ENCODE results near the gene AHCYL1. TPM values are rescaled to one million over a fixed set of nuclear protein-coding genes. Genes with fewer than 3 reads are reported as not detected.

The AHCYL1 gene
- polyA plus RNA-seq, 1 experiment: 133 TPM

DNA sequence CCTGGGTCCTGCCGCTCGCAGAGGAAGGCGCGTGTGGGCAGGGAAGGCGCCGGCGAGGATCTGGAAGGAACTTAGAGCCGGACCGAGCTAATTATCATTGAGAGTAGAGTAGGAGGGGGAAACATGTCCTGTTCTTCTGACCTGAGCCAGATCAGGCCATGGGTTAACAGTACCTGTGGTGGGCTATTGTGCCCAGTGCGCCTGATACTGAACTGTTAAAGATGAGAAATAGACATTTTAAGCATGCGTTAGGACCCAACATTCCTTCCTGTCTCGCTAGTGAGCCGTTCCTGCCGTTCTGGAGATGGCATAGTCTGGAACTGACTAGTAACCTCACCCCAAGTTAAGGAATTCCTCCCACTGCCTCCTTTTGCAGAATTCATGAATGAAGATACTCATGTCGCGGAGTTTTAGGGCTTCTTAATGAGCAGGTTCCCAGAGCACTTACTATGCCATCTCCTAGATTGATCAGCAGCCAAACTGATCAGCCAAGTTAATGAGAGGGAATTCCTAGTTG, 50.7 kb downstream of the AHCYL1 start:
- Histone ChIP-seq H3K27me3 (ENCODE audit: control insufficient read depth, insufficient read depth, low read length) (no peaks in the 10 kb centered on the region), H3K9me3 (ENCODE audit: control insufficient read depth, insufficient read depth, low read length) (no peaks in the 10 kb centered on the region), H3K27ac (ENCODE audit: low read depth, low read length) (peak overlapping the region; percentile 54), H3K4me3 (ENCODE audit: low read depth, low read length) (peak overlapping the region; percentile 81)
- TF ChIP-seq, protein P1, sequence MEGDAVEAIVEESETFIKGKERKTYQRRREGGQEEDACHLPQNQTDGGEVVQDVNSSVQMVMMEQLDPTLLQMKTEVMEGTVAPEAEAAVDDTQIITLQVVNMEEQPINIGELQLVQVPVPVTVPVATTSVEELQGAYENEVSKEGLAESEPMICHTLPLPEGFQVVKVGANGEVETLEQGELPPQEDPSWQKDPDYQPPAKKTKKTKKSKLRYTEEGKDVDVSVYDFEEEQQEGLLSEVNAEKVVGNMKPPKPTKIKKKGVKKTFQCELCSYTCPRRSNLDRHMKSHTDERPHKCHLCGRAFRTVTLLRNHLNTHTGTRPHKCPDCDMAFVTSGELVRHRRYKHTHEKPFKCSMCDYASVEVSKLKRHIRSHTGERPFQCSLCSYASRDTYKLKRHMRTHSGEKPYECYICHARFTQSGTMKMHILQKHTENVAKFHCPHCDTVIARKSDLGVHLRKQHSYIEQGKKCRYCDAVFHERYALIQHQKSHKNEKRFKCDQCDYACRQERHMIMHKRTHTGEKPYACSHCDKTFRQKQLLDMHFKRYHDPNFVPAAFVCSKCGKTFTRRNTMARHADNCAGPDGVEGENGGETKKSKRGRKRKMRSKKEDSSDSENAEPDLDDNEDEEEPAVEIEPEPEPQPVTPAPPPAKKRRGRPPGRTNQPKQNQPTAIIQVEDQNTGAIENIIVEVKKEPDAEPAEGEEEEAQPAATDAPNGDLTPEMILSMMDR (IDR thresholded peaks at IDR 0.05; ENCODE audit: low read depth, low read length): no peak
- CTCF ChIA-PET: interaction anchor here (0.6 to 2.6 kb wide), 7 partner anchors 17 to 424 kb away, joined by 3 to 16 read pairs (median 4); no protein-coding TSS in a partner anchor
- no peak for DNase-seq (ENCODE audit: low read depth, low spot score)
- POLR2A ChIA-PET: interaction anchor here (1.1 to 1.6 kb wide), 4 partner anchors 10 to 304 kb away, joined by 4 to 11 read pairs (median 6); partner anchors contain the start of genes AHCYL1 and RBM15

DNA sequence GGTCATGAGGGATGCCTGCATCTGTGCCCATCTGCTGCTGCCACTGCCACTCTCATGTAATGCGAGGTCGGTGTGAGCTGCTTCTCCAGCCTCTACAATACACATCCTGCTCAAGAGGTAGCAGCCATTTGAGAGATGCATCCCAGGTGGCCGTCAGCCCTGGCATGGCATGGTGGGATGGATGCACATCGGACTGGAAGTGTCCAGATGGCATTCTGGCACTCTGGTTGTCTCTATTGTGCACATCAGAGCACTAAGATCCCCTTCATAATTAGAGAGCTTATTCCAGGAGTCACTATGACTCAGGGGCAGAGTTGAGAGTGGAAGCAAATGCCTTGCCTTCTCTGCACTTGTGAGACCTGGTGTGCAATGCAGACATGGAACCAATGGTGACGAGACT, 53.7 kb downstream of the AHCYL1 start:
- Histone ChIP-seq H3K4me3 (ENCODE audit: low read depth, low read length) (no peak overlapping the region), H3K27me3 (ENCODE audit: control insufficient read depth, insufficient read depth, low read length) (no peaks in the 10 kb centered on the region), H3K9me3 (ENCODE audit: control insufficient read depth, insufficient read depth, low read length) (no peaks in the 10 kb centered on the region), H3K27ac (ENCODE audit: low read depth, low read length) (no peak overlapping the region)
- CTCF ChIA-PET: interaction anchor here (0.7 to 3.5 kb wide), 5 partner anchors 9 to 422 kb away, joined by 3 to 13 read pairs (median 6); no protein-coding TSS in a partner anchor
- no peak for DNase-seq (ENCODE audit: low read depth, low spot score)
- TF ChIP-seq, protein P1 (IDR thresholded peaks at IDR 0.05; ENCODE audit: low read depth, low read length): no peak
- POLR2A ChIA-PET: no interaction called here

DNA sequence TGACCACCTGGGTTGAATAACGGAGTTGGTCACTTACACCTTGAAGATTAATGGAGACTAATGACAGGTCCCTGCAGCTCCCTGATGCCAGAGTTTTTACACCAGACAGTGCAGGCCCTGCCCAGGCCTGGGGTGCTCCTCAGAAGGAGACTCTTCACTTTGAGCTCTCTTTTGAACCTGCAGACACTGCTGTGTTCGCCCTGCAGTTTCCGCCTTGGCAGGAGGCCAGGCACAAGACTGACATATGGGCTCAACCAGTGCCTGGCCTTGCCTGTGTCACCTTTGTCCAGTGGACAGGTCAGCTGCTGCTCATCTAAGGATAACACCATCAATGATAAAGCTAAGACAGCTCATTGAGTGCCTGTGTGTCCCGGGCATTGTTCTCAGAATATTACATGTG, 55.1 kb downstream of the AHCYL1 start:
- TF ChIP-seq, protein P1 (IDR thresholded peaks at IDR 0.05; ENCODE audit: low read depth, low read length): no peak
- Histone ChIP-seq H3K9me3 (ENCODE audit: control insufficient read depth, insufficient read depth, low read length) (no peaks in the 10 kb centered on the region), H3K4me3 (ENCODE audit: low read depth, low read length) (no peak overlapping the region), H3K27me3 (ENCODE audit: control insufficient read depth, insufficient read depth, low read length) (no peaks in the 10 kb centered on the region), H3K27ac (ENCODE audit: low read depth, low read length) (no peak overlapping the region)
- ChIA-PET POLR2A (no interaction called here), CTCF (interaction anchor here (1.0 to 3.5 kb wide), 5 partner anchors 10 to 263 kb away, joined by 3 to 13 read pairs (median 5); no protein-coding TSS in a partner anchor)
- no peak for DNase-seq (ENCODE audit: low read depth, low spot score)

DNA sequence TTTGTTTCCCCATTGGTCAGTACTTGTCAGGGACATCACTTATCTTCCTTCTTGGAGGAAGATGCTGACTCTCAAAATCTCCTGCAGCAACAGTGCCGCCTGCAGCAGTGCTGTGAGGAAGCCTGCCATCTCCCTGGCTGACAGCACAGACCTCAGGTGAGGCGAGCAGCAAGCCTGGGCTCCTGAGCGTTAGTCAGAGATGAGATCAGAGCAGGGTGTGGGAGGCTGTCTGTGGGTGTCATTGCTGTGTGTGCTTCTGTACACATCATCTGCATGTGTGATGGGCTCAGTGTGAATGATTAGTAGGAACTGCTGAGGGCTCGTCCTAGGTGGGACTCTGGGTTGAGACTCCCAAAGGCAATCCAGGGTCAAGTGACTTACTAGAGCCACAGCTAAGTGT, 56.0 kb downstream of the AHCYL1 start:
- no peaks in the 10 kb centered on the region for H3K9me3 ChIP-seq (ENCODE audit: control insufficient read depth, insufficient read depth, low read length)
- no peak overlapping the region for H3K4me3 ChIP-seq (ENCODE audit: low read depth, low read length)
- ChIA-PET POLR2A (no interaction called here), CTCF (interaction anchor here (0.8 to 3.5 kb wide), 5 partner anchors 11 to 56 kb away, joined by 3 to 13 read pairs (median 5); partner anchors contain the start of gene AHCYL1)
- H3K27me3 ChIP-seq (ENCODE audit: control insufficient read depth, insufficient read depth, low read length): no peaks in the 10 kb centered on the region
- no peak overlapping the region for H3K27ac ChIP-seq (ENCODE audit: low read depth, low read length)
- TF ChIP-seq, protein P1 (IDR thresholded peaks at IDR 0.05; ENCODE audit: low read depth, low read length): no peak
- no peak for DNase-seq (ENCODE audit: low read depth, low spot score)

DNA sequence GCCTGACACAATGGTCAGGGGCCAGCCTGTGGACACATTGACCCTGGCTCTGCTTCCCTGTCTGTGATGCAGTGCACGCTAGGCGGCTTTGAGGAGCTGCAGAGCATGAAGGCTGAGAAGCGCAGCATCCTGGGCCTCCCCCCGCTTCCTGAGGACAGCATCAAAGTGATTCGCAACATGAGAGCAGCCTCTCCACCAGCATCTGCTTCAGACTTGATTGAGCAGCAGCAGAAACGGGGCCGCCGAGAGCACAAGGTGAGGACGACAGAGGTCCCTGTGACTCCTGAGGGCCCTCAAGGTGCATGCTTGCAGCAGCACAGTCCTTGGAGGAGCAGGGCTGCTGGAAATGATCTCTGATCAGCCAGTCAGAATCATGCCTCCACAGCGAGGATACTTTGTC, 58.5 kb downstream of the AHCYL1 start:
- Histone ChIP-seq H3K27me3 (ENCODE audit: control insufficient read depth, insufficient read depth, low read length) (no peaks in the 10 kb centered on the region), H3K4me3 (ENCODE audit: low read depth, low read length) (no peak overlapping the region), H3K27ac (ENCODE audit: low read depth, low read length) (no peak overlapping the region), H3K9me3 (ENCODE audit: control insufficient read depth, insufficient read depth, low read length) (no peaks in the 10 kb centered on the region)
- POLR2A ChIA-PET: no interaction called here
- no peak for DNase-seq (ENCODE audit: low read depth, low spot score)
- CTCF ChIA-PET: no interaction called here
- TF ChIP-seq, protein P1 (IDR thresholded peaks at IDR 0.05; ENCODE audit: low read depth, low read length): no peak

Data from AG04450 (cell line).